Kidney glomerular epithelial cell (primary cell): Measurements from ENCODE around the gene RBM41.

ENCODE experiments used
- DNase-seq: peaks from one replicate; lab custom pipeline; 2025; lab: John Stamatoyannopoulos, UW

RBM41 gene

GRCh38 chrX:107029752-107030151 lies 88.9 kb downstream of the RBM41 start:
- DNase-seq, result no peak

- peak; percentile 4 for DNase-seq
Observed at GRCh38 chrX:107025545-107025944, 93.1 kb downstream of the RBM41 start.

- DNase-seq, result no peak
Observed at GRCh38 chrX:107014936-107015335, 103.7 kb downstream of the RBM41 start.
